RWPE2 (cell line): ENCODE results near the gene AIP.

ENCODE experiments used
- ATAC-seq: fragments of 200-7000 bp; cut with Tn5 transposase; 3 replicates; pipeline ENCODE4 v1.9.1; 2021; ENCODE audit warnings: low read depth
- DNase-seq: peaks from one replicate; pipeline ENCODE4 v3.0.0-alpha.2; 2020; ENCODE audit warnings: low spot score
- H3K27ac ChIP-seq: fragments of 450-650 bp; 2 replicates; pipeline ENCODE4 v1.5.1; 2017; ENCODE audit warnings: mild to moderate bottlenecking; ENCODE audit not compliant: poor library complexity, severe bottlenecking
- H3K27me3 ChIP-seq: fragments of 250-450 bp; sonication (Bioruptor Pico); 2 replicates; pipeline ENCODE4 v1.5.1; 2021; ENCODE audit warnings: mild to moderate bottlenecking, moderate library complexity; ENCODE audit not compliant: insufficient read depth, poor library complexity, severe bottlenecking
- H3K36me3 ChIP-seq: fragments of 250-450 bp; sonication (Bioruptor Pico); 2 replicates; pipeline ENCODE4 v1.5.1; 2020; ENCODE audit warnings: low read depth, mild to moderate bottlenecking, moderate library complexity
- H3K4me1 ChIP-seq: fragments of 250-450 bp; sonication (Bioruptor Pico); 2 replicates; pipeline ENCODE4 v1.5.1; 2021; ENCODE audit warnings: mild to moderate bottlenecking, moderate library complexity; ENCODE audit not compliant: insufficient read depth, poor library complexity, severe bottlenecking
- H3K4me3 ChIP-seq: fragments of 250-450 bp; sonication (Bioruptor Pico); 2 replicates; pipeline ENCODE4 v1.5.1; 2021; ENCODE audit warnings: mild to moderate bottlenecking, moderate library complexity; ENCODE audit not compliant: severe bottlenecking
- H3K9me3 ChIP-seq: fragments of 250-450 bp; sonication (Bioruptor Pico); 2 replicates; pipeline ENCODE4 v1.5.1; 2021; ENCODE audit warnings: mild to moderate bottlenecking, moderate library complexity; ENCODE audit not compliant: severe bottlenecking
- TF ChIP-seq, protein P1 (sequence below): fragments of 450-650 bp; IDR thresholded peaks from one replicate; pipeline ENCODE4 v1.5.1; 2017; ENCODE audit warnings: mild to moderate bottlenecking, moderate library complexity; ENCODE audit not compliant: poor library complexity, severe bottlenecking

Gene AIP

DNA sequence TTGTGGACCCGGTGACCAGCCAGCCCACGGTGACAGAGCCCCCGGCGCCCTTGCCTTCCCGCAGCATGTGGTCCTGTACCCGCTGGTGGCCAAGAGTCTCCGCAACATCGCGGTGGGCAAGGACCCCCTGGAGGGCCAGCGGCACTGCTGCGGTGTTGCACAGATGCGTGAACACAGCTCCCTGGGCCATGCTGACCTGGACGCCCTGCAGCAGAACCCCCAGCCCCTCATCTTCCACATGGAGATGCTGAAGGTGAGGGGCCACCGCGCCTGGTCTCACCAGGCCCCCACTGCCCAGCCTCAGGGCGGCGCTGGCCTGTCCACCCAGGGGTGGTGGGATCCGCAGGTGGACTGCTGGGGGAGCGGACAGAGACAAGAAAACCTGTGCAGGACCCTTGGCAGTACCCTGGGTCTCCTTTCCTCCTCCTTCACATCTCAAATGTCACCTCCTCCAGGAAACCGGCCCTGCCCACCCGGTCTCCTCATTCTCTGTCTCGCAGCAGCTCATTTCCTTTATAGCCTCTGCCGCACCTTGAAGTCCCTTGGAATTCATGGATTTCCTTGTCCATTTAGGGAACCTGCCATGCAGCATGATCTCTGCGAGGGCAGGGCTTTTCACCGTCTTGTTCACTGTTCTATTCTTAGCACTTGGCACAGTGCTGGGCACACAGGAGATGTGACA is 6.5 kb downstream of the AIP start:
- DNase-seq (no peak), ATAC-seq (no peak)
- Histone ChIP-seq H3K27ac (no peak overlapping the region), H3K36me3 (peaks cover 32% of the 10 kb centered on the region), H3K9me3 (no peaks in the 10 kb centered on the region), H3K4me1 (peaks cover 4% of the 10 kb centered on the region), H3K27me3 (no peaks in the 10 kb centered on the region), H3K4me3 (no peak overlapping the region)
- TF ChIP-seq, protein P1, sequence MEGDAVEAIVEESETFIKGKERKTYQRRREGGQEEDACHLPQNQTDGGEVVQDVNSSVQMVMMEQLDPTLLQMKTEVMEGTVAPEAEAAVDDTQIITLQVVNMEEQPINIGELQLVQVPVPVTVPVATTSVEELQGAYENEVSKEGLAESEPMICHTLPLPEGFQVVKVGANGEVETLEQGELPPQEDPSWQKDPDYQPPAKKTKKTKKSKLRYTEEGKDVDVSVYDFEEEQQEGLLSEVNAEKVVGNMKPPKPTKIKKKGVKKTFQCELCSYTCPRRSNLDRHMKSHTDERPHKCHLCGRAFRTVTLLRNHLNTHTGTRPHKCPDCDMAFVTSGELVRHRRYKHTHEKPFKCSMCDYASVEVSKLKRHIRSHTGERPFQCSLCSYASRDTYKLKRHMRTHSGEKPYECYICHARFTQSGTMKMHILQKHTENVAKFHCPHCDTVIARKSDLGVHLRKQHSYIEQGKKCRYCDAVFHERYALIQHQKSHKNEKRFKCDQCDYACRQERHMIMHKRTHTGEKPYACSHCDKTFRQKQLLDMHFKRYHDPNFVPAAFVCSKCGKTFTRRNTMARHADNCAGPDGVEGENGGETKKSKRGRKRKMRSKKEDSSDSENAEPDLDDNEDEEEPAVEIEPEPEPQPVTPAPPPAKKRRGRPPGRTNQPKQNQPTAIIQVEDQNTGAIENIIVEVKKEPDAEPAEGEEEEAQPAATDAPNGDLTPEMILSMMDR: no peak

DNA sequence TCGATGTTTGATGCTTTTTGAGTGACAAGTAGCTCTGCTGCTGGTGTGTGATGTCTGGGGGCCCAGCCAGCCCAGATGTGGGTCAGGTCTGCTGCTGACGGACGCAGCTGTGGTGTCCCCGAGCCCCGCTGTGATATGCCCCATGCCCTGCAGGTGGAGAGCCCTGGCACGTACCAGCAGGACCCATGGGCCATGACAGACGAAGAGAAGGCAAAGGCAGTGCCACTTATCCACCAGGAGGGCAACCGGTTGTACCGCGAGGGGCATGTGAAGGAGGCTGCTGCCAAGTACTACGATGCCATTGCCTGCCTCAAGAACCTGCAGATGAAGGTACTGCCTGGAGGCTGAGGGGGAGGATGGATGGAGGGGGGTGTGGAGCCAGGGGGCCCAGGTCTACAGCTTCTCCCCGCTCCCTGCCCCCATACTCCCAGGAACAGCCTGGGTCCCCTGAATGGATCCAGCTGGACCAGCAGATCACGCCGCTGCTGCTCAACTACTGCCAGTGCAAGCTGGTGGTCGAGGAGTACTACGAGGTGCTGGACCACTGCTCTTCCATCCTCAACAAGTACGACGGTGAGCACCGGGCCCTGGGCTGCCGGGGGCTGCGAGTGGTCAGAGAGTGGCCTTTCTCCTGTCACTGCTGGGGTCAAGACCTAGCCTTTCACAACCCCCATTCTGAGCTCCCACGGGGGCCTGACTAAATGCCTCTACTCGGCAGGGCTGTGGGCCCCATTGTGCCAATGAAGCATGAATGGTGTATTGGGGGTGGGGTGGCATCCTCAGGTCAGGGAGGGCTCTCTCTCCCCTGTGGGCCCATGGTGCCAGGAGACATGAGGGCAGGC is 7.3 kb downstream of the AIP start:
- 0 out of 3 replicates have a peak, but pooled peaks have one; percentile 7 for ATAC-seq
- Histone ChIP-seq H3K4me1 (peaks cover 4% of the 10 kb centered on the region), H3K9me3 (no peaks in the 10 kb centered on the region), H3K4me3 (no peak overlapping the region), H3K36me3 (peaks cover 36% of the 10 kb centered on the region), H3K27ac (no peak overlapping the region), H3K27me3 (no peaks in the 10 kb centered on the region)
- DNase-seq: peak; percentile 59
- TF ChIP-seq, protein P1: no peak

DNA sequence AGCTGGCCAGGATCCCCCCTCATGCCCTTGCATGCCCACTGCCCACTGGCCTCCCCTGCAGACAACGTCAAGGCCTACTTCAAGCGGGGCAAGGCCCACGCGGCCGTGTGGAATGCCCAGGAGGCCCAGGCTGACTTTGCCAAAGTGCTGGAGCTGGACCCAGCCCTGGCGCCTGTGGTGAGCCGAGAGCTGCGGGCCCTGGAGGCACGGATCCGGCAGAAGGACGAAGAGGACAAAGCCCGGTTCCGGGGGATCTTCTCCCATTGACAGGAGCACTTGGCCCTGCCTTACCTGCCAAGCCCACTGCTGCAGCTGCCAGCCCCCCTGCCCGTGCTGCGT is 7.9 kb downstream of the AIP start:
- no peak overlapping the region for H3K4me3 ChIP-seq
- ATAC-seq (0 out of 3 replicates have a peak, but pooled peaks have one; percentile 5), DNase-seq (no peak)
- no peak overlapping the region for H3K27ac ChIP-seq
- peaks cover 39% of the 10 kb centered on the region for H3K36me3 ChIP-seq
- no peaks in the 10 kb centered on the region for H3K9me3 ChIP-seq
- peaks cover 4% of the 10 kb centered on the region for H3K4me1 ChIP-seq
- TF ChIP-seq, protein P1: no peak
- no peaks in the 10 kb centered on the region for H3K27me3 ChIP-seq

DNA sequence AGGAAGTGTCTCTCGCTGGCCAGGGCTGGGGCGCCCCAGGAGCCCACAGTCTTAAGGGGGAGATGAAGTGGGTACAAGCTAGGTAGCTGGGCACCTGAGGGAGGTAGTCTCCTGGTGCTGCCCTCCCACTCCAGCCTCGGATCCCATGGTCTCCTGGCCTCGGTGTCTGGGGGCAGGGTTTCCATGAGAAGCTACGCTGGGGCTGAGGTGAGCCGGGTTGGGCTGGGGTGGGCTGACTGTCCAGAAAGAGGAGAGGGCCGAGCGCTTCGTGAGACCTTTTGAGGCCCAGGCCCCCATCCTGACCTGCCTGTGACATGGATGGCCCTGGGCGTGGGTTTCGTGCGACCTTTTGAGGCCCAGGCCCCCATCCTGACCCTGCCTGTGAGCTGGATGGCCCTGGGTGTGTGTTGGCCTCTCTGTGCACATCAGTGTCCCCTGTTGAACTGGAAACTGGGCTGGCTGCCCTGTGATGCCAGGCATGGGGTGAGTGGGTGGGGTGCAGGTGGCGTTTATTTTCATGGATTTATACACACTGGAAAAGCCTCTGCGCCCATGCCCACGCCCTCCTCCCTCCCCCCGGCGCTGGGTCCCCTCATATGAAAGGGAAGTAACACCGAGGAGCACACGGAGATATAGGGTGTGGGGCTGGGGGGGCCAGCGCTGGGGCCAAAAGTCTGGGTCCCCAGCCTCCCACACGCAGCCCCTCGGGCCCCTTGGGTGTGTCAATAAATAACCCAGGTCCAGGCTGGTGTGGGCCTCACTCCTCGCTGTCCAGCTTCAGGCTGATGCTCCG is 8.6 kb downstream of the AIP start:
- TF ChIP-seq, protein P1: no peak
- Histone ChIP-seq H3K4me3 (no peak overlapping the region), H3K9me3 (no peaks in the 10 kb centered on the region), H3K27me3 (no peaks in the 10 kb centered on the region), H3K36me3 (peaks cover 43% of the 10 kb centered on the region), H3K4me1 (no peaks in the 10 kb centered on the region), H3K27ac (no peak overlapping the region)
- DNase-seq: no peak
- ATAC-seq: no peak; the same call in 2 of the 3 replicates
